COLO829 (cell line): ENCODE results near the gene IGFL4.

Experiments used
- DNase-seq: peaks from one replicate; pipeline ENCODE4 v3.0.0; 2012; ENCODE audit warnings: low spot score

IGFL4 gene

DNA sequence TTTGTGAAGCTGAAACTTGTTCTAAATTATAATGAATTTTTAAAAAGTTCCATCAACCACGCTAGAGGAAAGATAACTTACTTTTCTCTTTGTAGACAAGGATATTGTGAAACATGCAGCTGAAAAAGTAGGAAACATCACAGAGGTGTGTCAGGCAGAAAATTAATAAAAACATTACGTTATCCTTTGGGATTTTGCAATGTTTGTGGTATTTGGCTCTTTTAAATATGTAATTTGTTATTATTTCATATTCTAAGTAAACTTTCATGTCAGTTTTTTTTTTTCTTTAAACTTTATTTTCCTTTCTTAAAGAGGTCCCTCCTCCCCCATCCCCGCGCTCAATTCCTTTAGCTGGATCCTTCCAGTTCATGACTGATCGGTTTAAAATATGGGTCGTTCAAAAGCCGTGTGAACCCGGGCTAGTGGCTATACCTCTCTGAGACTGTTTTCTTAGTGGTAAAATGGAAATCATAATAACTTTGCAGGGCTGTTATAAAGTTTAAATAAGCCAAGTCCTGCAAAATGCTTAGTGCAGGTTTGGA is 46.3 kb downstream of the IGFL4 start:
- no peak for DNase-seq

GRCh38 chr19:45990113-45990728 is 50.6 kb downstream of the IGFL4 start:
- DNase-seq, result no peak
